Renal pelvis (tissue), 4 donors: ENCODE results near the gene RASA4. TPM values are rescaled to one million over a fixed set of nuclear protein-coding genes. Genes with fewer than 3 reads are reported as not detected.
"Not testable (repeated sequence)": the region's sequence is repeated elsewhere in the genome, so short reads cannot be mapped to it uniquely, and the experiment has no call there.

Experiments
- DNase-seq: peaks from one replicate; pipeline ENCODE4 v3.0.0-alpha.2; 2013
- polyA plus RNA-seq, 3 donors: library from polyadenylated mRNA; unstranded; fragments of 120-200 nt; gene quantifications; one replicate each; pipeline ENCODE4 v1.2.1, GENCODE V29; 2013; ENCODE audit not compliant: insufficient read length in 3 of 3

The RASA4 gene
- polyA plus RNA-seq, 3 donors = 51.3 to 86.8 (median 62.3) TPM

- peak; percentile 9 for DNase-seq
Observed at GRCh38 chr7:102611675-102612325, 4.8 kb downstream of the RASA4 start.

GRCh38 chr7:102611013-102611674, 5.4 kb downstream of the RASA4 start:
- DNase-seq = not testable (repeated sequence)

DNA sequence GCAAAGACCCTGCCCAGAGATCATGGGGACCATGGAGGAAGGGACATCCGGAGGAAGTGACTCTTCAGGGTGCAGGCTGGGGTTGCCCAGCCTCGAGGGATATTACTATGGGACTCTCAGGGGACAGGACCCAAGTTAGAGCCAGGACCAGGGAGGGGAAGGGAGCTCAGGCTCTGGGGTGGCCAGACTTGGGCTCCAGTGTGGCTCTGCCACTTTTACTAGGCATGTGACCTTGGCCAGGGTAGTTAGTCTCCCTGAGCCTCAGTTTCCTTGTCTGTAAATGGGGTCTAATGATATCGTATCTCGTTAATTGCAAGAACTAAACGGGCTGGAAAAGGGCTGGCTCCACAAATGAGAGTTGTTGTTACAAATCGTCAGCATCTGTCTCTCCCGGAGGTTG, 6.1 kb downstream of the RASA4 start:
- not testable (repeated sequence) for DNase-seq

DNA sequence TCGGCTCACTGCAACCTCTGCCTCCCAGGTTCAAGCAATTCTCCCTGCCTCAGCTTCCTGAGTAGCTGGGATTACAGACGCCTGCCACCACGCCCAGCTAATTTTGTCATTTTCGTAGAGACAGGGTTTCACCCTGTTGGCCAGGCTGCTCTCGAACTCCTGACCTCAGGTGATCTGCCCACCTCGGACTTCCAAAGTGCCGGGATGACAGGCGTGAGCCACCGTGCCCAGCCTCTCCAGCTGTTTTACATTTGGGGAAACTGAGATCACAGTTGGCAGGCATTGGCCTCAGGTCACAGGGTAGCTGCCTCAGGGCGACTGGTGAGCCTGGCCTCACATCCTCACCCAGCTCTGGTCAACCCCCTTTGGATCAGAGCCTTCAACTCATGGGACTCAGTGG, 6.8 kb downstream of the RASA4 start:
- DNase-seq = not testable (repeated sequence)

GRCh38 chr7:102606848-102607247, 9.7 kb downstream of the RASA4 start:
- not testable (repeated sequence) for DNase-seq

DNA sequence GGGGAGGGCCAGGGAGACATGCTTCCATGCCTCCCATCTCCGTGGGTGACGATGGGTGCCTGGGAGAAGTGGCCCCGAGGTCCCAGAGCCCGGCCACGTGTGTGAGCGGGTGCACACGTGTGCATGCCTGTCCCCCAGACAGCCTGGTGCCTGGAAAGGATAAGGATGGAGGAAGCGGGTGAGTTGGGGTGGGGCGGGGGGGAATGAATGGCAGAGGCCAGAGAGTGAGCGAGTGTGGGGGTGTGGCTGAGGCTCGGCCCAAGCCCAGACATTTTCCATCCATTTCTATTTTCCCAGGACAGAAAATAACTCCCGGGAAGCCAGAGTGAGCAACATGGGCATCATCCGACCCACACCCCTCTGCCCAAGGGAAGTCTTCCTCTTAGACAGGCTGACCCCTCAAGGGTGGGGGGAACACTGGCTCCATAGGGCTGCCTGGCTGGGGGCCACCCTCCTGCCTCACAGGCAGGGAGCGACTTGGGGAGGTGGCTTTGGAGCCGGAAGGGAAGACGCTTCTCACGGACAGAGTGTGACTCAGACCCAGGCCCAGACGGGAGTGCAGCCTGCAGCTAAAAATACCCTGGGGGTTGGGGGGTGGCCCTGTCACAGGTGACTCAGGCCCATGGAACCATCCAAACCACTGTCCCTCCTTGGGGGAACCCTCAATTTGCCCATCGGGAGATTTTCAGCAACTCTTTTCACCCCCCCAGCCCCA, 12.0 kb downstream of the RASA4 start:
- not testable (repeated sequence) for DNase-seq

GRCh38 chr7:102602317-102602716, 14.2 kb downstream of the RASA4 start:
- DNase-seq = not testable (repeated sequence)

DNA sequence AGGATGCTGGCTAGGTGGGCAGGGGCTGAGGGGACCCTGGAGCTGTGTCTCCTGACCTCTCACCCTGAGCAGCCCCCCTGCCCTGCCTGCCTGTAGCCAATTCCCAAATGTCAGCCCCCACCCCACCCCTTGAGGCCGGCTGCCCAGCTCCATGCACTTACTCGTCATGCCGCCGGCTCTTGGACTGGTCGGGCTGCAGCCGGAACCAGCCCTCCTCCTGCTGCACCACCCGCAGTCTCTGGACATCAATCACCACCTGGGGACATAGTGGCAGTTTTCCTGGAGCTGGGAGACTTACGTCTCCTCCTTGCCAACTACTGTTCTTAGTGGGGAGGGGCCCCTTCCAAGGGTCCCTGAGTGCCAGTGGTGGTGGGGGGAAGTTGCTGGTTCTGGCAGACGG, 16.9 kb downstream of the RASA4 start:
- DNase-seq = not testable (repeated sequence)

DNA sequence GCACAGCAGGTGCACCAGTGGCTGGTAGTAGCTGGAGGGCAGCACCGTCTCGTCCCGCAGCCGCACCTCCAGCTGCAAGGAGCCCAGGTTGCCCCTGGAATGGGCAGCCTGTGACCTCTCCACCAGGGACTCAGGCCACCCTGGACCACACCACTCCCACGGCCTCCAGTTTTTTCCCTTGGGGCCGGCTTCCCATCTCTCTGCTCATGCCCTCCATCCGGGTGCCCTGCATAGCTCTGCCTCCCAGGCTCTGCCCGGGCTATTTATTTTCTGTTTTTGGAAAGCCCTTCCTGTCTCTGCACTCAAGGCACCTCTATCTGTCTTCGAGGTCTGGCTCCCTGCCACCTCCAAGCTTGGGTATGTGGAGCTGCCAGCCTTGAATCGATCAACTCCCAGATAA, 20.5 kb downstream of the RASA4 start:
- DNase-seq = not testable (repeated sequence)

DNA sequence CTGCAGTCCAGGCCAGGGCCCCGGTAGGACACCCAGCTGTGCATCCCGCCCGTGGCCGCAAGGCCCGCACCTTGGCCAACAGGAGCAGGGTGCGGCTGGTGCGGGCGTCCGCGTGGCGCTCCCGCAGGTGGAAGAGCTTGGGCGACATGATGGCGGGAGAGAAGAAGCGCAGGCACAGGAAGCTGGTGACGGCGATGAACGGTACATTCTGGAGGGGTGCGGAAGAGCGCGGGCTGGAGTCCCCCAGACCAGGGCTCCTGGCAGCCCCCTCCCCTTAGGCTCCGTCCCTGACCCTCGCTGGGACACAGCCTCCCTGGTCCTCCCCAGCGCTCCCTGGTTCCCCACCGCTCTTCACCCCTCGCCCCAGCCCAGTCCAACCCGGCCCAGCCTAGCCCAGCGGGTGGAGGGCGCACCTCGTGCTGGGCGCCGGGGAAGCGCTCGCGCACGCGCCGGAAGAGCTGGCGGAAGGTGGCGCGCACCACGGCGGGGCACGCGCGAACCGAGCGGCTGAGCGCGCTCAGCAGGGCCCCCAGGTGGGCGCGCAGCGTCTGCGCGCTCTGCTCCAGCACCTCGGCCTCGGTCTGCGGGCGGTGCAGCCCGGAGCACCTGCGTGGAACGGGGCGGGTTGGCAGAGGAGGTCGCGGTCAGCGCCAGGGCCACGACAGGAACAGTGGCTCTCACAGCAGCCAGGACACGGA, 22.8 kb downstream of the RASA4 start:
- DNase-seq = not testable (repeated sequence)

- DNase-seq = not testable (repeated sequence)
Observed at GRCh38 chr7:102592477-102593019, 24.0 kb downstream of the RASA4 start.

- DNase-seq = not testable (repeated sequence)
Observed at GRCh38 chr7:102589857-102590256, 26.7 kb downstream of the RASA4 start.

GRCh38 chr7:102583495-102583894, 33.1 kb downstream of the RASA4 start:
- not testable (repeated sequence) for DNase-seq

DNA sequence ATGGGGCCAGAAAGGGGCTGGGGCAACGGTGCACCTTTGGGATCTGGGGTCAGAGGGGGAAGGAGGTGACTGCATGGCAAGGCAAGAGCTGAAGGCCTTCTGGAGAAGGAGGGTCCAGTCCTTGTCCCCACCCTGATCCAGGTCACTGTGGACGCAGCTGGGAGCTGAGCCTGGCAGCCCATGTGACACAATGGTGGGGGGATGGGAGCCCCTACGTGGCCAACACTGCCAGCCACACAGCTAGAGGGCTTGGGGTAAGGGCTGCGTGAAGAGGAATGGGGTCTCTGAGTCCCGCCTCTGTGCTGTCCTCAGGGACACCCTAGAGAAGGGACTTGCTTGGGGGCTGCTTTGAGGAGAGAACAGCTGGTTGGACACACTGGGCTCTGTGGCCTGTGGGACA, 34.8 kb downstream of the RASA4 start:
- DNase-seq = not testable (repeated sequence)

- not testable (repeated sequence) for DNase-seq
Observed at GRCh38 chr7:102578486-102578885, 38.1 kb downstream of the RASA4 start.

DNA sequence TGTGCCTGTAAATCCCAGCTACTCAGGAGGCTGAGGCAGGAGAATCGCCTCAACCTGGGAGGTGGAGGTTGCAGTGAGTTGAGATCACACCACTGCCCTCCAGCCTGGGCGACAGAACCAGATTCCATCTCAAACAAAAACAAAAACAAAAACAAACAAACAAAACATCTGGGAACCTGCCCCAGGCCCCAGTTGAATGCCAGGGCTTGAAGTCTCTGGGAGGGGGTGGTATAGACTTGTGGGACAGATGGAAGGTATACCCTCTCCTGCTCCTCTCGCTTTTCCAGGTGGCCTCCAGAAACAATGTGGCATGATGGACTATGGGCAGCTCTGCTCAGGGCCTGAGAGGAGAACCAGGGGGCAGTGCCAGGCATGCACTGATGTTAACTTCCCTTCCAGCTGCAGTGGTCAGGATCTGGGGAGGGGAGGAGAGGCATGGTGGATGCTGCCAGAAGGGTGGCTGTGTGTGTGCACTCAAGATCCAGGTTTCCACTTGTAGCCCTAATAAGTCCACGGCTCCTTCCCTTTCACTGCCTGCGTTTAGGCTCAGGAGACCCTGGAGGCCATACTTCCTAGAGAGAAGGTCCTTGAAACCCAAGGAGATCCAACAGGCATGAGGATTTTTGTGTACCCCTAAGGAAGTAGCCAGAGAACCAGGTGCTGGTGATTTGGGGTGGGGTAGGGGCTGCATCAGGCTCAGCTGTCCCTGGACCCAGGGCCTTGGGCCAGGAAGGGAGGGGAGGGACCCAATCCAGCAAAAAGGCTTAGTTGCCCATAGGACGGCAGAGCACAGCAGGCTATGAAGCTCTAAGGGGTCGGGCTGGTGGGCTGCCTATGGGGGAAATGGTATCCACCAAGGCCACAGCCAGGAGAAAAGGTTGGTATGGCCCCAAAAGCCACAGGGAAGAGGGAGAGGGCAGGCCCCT, 39.0 kb downstream of the RASA4 start:
- DNase-seq = not testable (repeated sequence)

GRCh38 chr7:102576363-102576762, 40.2 kb downstream of the RASA4 start:
- DNase-seq = not testable (repeated sequence)

DNA sequence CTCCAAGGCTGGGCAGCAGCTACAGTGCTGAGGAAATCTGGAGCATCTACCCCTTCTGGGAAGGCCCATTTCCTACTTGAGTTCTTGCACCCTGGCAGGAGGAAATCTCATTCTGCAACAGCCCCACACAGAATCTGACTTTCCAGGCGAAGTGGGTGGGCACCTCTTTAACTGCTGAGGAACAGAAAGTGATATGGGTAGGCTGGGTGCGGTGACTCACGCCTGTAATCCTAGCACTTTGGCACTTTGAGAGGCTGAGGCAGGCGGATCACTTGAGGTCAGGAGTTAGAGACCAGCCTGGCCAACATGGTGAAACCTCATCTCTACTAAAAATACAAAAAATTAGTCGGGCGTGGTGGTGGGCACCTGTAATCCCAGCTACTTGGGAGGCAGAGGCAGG, 41.9 kb downstream of the RASA4 start:
- DNase-seq = not testable (repeated sequence)

GRCh38 chr7:102572261-102573239, 44.0 kb downstream of the RASA4 start, which contains the start of gene POLR2J3:
Gene POLR2J3 (minus strand): TSS chr7:102572583. CDS start chr7:102572521, 62 bp downstream.
- DNase-seq = peak; percentile 86
